Measurements from ENCODE around the gene TWNK.
A peak's percentile ranks its signal among the peaks of the same experiment; 100 is the strongest.
"Not testable (repeated sequence)": the region's sequence is repeated elsewhere in the genome, so short reads cannot be mapped to it uniquely, and the experiment has no call there.

TWNK gene

DNA sequence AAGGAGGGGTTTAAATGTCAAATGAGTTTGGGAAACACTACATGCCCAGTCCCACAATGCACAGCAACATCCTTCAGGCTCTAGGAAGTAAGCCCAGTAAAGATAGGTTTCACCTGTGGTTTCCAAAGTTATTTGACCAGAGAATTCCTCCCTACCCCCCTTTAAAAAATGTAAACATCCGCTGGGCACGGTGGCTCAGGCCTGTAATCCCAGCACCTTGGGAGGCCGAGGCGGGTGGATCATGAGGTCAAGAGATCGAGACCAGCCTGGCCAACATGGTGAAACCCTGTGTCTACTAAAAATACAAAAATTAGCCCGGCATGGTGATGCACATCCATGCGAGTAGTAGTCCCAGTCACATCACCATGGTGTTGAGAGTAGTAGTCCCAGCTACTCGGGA is 11.9 kb upstream of the TWNK start:
- not testable (repeated sequence) for DNase-seq

- DNase-seq = no peak
Observed at GRCh38 chr10:100976906-100977305, 10.4 kb upstream of the TWNK start.

- DNase-seq = no peak
Observed at GRCh38 chr10:100977436-100977835, 9.9 kb upstream of the TWNK start.

DNA sequence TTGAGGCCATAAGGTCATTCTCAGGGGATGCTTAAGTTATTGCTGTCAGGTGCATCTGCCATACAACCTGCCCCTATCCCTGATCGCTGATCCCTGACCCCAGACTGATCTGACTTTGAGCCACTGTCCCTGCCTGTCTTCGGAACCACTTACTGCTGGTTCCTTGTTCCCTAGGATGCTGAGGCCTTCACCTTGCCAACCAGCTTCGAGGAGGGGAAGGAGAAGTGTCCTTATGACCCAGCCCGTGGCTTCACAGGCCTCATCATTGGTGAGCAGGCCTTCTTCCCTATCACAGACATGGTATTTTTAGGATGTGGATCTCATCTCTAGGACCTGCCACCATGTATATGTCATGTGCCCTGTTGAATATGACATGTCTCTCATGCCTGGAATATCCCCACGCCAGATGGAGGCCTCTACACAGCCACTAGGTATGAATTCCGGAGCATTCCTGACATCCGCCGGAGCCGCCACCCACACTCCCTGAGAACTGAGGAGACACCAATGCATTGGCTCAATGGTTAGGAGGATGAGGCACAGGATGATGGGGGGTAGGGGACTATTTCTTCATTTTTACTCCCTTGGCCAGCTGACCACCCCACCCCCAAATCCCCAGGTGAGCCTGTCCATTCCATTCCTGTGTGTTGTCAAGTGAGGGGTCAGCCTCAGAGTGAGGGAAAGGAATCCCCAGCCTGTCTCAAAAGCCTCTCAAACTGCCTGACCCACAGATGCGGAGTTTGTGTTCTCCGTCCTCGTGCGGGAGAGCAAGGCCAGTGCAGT is 9.0 kb upstream of the TWNK start:
- no peak for DNase-seq

- DNase-seq = no peak
Observed at GRCh38 chr10:100978901-100979195, 8.5 kb upstream of the TWNK start.

GRCh38 chr10:100979791-100980272 is 7.5 kb upstream of the TWNK start:
- no peak for DNase-seq

DNA sequence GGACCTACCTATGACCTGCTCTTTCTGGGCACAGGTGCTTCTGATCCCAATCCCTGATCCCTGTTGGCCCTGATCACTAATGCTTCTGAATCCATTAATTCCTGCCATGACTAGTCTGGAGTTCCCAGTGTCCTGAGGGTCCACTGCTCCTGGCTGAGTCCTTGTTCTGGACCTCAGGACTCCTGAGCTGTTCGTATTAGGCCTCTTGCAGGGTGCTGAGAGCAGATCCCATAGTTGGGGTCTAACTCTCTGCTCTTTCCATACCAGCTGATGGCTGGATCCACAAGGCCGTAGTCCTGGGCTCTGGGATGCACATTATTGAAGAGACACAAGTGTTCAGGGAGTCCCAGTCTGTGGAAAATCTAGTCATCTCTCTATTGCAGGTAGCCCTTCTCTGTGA is 7.0 kb upstream of the TWNK start:
- DNase-seq = no peak

GRCh38 chr10:100980711-100981110 is 6.6 kb upstream of the TWNK start:
- DNase-seq = no peak

DNA sequence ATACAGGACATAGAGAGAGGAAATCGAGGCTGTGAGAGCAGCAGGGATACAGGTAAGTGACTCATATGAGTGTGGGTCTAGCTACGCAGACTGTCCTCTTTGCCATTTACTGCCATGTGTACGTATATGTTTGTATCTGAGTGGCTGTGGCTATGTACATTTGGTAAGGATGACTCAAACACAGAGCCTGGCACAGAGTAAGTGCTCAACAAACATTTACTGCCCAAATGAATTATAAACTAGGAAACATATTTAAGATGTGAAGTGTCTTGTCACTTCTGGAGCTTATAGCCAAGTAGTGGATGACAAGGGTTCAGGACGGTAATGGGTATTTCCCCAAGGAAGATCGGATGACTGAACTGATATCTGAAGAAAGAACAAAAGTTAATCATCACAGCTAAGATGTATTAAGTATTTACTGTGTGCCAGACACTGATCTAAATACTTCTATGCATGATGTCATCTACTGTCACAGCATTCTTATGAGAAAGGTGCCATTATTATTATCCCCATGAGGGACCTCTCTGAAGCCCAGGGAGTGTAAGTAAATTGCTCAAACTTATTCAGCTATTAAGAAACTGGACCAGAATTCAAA is 6.1 kb upstream of the TWNK start:
- no peak for DNase-seq

DNA sequence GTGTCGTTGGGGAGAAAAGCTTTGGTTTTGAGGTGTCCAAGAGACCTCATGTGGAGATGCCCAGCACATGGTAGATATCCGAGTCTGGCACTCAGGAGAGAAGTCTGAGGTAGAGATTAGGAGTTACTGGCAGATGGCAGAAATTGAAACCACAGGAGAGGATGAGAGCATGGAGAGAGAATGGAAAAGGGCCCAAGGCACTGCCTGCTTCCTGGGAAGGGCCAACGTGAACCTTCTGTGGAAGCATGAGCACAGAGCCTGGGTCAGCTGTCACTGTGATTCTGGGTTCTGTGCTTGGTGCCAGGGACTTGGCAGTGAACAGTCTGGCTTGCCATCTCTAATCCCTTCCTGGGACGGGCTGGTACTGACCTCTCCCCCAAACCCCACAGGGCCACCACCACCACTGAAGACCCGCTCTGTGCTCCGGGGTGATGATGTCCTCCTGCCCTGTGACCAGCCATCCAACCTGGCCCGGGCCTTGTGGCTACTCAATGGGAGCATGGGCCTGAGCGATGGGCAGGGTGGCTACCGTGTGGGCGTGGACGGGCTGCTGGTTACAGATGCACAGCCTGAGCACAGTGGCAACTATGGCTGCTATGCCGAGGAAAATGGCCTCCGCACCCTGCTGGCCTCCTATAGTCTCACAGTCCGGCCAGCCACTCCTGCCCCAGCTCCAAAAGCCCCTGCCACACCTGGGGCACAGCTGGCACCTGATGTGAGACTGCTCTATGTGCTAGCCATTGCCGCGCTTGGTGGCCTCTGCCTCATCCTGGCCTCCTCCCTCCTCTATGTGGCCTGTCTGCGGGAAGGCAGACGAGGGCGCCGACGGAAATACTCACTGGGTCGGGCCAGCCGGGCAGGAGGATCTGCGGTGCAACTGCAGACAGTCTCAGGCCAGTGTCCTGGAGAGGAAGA is 4.2 kb upstream of the TWNK start:
- peak in 2 of 14 donors; percentile 16 to 91 for DNase-seq

DNA sequence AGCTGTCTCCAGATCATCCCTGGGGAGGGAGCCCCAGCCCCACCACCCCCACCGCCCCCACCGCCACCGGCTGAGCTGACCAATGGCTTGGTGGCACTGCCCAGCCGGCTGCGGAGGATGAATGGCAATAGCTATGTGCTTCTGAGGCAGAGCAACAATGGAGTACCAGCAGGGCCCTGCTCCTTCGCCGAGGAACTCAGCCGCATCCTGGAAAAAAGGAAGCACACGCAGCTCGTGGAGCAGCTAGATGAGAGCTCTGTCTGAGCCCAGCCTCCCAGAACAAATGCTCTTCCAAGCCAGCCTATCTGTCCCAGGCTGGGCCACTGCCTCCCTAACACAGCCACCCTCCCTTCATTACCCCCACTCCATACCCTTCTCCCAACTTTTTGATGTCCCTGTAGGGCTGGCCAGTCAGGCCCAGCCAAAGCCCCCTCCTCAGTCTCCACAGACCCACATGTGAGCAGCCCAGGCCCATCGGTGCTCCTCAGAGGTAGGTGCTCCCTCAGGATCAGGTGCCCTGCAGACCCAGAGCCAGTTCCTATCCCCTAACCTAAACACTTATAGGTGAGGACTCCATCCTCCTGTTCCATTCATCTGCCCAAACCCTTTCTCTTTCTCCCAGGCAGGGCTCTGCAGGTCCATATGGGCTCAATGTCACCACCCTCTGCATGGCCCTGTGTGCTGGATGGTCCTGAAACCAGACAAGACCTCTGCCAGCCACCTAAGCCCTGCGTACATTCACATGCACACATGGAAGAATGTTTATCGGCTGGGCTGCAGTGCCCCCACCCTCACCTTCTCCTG is 3.3 kb upstream of the TWNK start:
- DNase-seq = no peak

DNA sequence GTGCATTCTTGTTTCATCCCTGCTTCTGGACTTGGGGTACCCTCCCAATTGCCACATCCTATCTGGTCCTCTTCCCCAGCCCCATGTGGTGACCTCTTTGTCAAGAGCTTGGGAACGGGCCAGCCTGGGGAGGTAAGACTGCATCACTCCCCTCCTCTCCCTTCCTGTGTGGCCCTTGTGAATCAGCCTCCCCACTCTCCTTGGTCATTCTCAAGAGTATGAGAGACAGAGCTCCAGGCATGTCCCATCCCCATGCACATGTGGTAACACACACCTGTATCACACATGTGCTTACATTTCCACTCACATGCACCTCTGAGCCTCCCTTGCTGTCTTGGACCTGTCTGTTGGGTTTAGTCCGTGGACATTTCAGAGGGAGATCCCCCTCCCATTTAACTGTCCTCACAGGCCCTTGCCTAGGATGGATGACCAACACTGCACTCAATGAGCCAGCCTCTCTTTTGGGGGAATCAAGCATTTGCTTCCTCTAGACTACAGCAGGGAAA is 2.6 kb upstream of the TWNK start:
- no peak for DNase-seq

DNA sequence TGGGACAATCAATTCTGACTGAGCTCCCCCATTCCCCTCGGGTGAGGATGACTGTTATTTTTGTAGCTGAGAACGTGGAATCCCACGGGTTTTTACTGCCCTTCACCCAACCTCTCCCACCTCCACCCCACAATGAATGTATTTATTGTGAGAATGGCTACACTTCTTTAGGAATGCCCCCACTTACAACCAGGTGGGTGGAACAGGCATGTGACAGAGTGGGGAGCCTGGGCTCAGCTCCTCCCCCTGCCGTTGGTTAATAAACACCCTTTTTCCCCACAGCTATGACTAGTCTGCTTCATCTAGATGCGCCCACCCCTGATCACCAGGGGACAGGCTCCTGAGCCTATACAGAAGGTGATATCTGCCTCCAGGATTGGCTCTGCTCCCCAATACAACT is 2.0 kb upstream of the TWNK start:
- no peak for DNase-seq

DNA sequence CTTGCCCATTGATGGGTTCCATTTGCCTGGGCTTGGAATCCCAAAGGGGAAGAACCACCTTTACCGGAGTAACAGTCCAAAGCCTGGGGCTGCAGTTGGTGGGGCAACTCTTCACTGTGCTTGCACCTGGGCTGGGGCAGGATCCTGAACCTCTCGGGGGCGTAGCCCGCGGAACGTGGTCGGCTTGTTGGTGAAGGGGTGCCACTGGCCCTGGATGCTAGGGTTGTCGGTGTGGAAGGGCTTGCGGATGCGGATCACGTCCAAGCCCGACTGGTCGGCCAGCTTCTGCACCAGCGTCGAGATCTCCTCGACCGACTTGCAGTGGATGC is 756 bp upstream of the TWNK start:
- DNase-seq = no peak

GRCh38 chr10:100987685-100988049 is 324 bp downstream of the TWNK start:
- DNase-seq = no peak

DNA sequence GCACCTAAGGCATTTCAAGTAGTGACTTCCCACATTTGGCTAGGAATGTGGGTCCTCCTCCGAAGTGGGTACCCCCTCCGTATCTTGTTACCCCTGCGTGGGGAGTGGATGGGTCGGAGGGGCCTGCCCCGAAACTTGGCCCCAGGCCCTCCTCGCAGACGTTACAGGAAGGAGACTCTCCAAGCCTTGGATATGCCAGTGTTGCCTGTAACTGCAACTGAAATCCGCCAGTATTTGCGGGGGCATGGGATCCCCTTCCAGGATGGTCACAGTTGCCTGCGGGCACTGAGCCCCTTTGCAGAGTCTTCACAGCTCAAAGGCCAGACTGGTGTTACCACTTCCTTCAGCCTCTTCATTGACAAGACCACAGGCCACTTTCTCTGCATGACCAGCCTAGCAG is 823 bp downstream of the TWNK start:
- no peak for DNase-seq

GRCh38 chr10:100989088-100989487 is 1.7 kb downstream of the TWNK start:
- no peak for DNase-seq

GRCh38 chr10:100993986-100994708 is 6.8 kb downstream of the TWNK start:
- peak in 8 of 14 donors; percentile 16 to 72 (median 41) for DNase-seq

DNA sequence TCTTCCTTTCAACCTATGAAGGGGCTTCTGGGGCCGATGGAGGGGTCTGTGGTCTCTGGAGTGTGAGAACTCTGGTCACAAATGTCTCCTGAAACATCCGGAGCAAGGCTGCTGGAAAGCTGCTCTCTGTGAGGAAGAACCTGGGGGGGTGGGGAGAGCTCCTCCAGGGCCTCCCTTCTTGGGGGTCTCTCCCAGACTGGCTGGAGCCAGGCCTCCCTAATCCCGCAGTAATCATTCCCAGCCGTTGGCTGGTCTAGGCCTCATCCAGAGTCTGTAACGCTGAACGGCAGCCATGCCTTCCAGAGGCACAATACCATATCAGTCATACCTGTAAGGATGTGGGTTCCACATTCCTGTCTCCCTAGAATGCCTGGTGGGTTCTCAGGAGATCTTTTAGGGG is 7.8 kb downstream of the TWNK start:
- DNase-seq = no peak

- DNase-seq = peak in 7 of 14 donors; percentile 34 to 67 (median 51)
Observed at GRCh38 chr10:100996678-100997359, 9.5 kb downstream of the TWNK start.
